SK-N-SH treated with all-trans-retinoic acid at 6 μM for 48 hours (cell line): ENCODE results near the gene RSPH9.
A peak's percentile ranks its signal among the peaks of the same experiment; 100 is the strongest.

Source experiments
- ATAC-seq: fragments of 200-7000 bp; cut with Tn5 transposase; 3 replicates; pipeline ENCODE4 v1.9.1; 2020; ENCODE audit warnings: mild to moderate bottlenecking, moderate library complexity
- ARNTL ChIP-seq: fragments of 450-650 bp; formaldehyde crosslinking; IDR thresholded peaks from 2 replicates; pipeline ENCODE4 v1.5.0; 2020; ENCODE audit warnings: low read depth, mild to moderate bottlenecking, moderate library complexity, borderline replicate concordance
- BACH2 ChIP-seq: fragments of 250-450 bp; sonication (Bioruptor Pico); IDR thresholded peaks from 2 replicates; pipeline ENCODE4 v1.9.0; 2021; ENCODE audit warnings: mild to moderate bottlenecking, borderline replicate concordance
- CSDC2 ChIP-seq: fragments of 250-450 bp; sonication (Bioruptor Pico); IDR thresholded peaks from 2 replicates; pipeline ENCODE4 v1.5.0; 2020; ENCODE audit warnings: mild to moderate bottlenecking, moderate library complexity
- CSRNP3 ChIP-seq: fragments of 250-450 bp; sonication (Bioruptor Pico); IDR thresholded peaks from 2 replicates; pipeline ENCODE4 v1.5.1; 2021; ENCODE audit warnings: mild to moderate bottlenecking, moderate library complexity
- ESRRG ChIP-seq: fragments of 250-450 bp; sonication (Bioruptor Pico); IDR thresholded peaks from 2 replicates; pipeline ENCODE4 v1.6.1; 2021; ENCODE audit warnings: mild to moderate bottlenecking
- GLIS3 ChIP-seq: fragments of 250-450 bp; sonication (Bioruptor Pico); IDR thresholded peaks from 2 replicates; pipeline ENCODE4 v1.5.0; 2020; ENCODE audit warnings: mild to moderate bottlenecking, moderate library complexity
- ISL1 ChIP-seq: fragments of 250-450 bp; sonication (Bioruptor Pico); IDR thresholded peaks from 2 replicates; pipeline ENCODE4 v2.1.2; 2022; ENCODE audit warnings: mild to moderate bottlenecking, moderate library complexity
- OSR1 ChIP-seq: fragments of 250-450 bp; sonication (Bioruptor Pico); IDR thresholded peaks from 2 replicates; pipeline ENCODE4 v1.8.0; 2022; ENCODE audit warnings: moderate library complexity, mild to moderate bottlenecking, inconsistent platforms
- POU6F1 ChIP-seq: fragments of 250-450 bp; sonication (Bioruptor Pico); IDR thresholded peaks from 2 replicates; pipeline ENCODE4 v1.8.0; 2021; ENCODE audit warnings: low read depth, mild to moderate bottlenecking, moderate library complexity, borderline replicate concordance
- PPARA ChIP-seq: fragments of 250-450 bp; sonication (Bioruptor Pico); IDR thresholded peaks from 2 replicates; pipeline ENCODE4 v1.5.0; 2020; ENCODE audit warnings: mild to moderate bottlenecking, borderline replicate concordance
- RARB ChIP-seq: fragments of 250-450 bp; sonication (Bioruptor Pico); IDR thresholded peaks from 2 replicates; pipeline ENCODE4 v1.8.0; 2021; ENCODE audit warnings: mild to moderate bottlenecking, moderate library complexity
- SNAI2 ChIP-seq: fragments of 250-450 bp; sonication (Bioruptor Pico); IDR thresholded peaks from 2 replicates; pipeline ENCODE4 v1.5.0; 2020; ENCODE audit warnings: mild to moderate bottlenecking, moderate library complexity
- TCF4 ChIP-seq: fragments of 250-450 bp; sonication (Bioruptor Pico); IDR thresholded peaks from 2 replicates; pipeline ENCODE4 v1.8.0; 2021; ENCODE audit warnings: mild to moderate bottlenecking, moderate library complexity, borderline replicate concordance
- TOX ChIP-seq: fragments of 250-450 bp; sonication (Bioruptor Pico); IDR thresholded peaks from 2 replicates; pipeline ENCODE4 v1.8.0; 2021; ENCODE audit warnings: mild to moderate bottlenecking, moderate library complexity, borderline replicate concordance
- TSHZ2 ChIP-seq: fragments of 250-450 bp; sonication (Bioruptor Pico); IDR thresholded peaks from 2 replicates; pipeline ENCODE4 v1.5.0; 2020; ENCODE audit warnings: mild to moderate bottlenecking, moderate library complexity
- ZC3H10 ChIP-seq: fragments of 250-450 bp; sonication (Bioruptor Pico); IDR thresholded peaks from 2 replicates; pipeline ENCODE4 v1.5.1; 2021; ENCODE audit warnings: mild to moderate bottlenecking, moderate library complexity
- ZFP3 ChIP-seq: fragments of 250-450 bp; sonication (Bioruptor Pico); IDR thresholded peaks from 2 replicates; pipeline ENCODE4 v1.5.0; 2020; ENCODE audit warnings: mild to moderate bottlenecking, moderate library complexity
- ZFP30 ChIP-seq: fragments of 450-650 bp; formaldehyde crosslinking; IDR thresholded peaks from 2 replicates; pipeline ENCODE4 v1.5.0; 2022; ENCODE audit warnings: mild to moderate bottlenecking, moderate library complexity
- ZNF565 ChIP-seq: fragments of 450-650 bp; formaldehyde crosslinking; conservative IDR thresholded peaks from 2 replicates; pipeline ENCODE4 v1.5.0; 2020; ENCODE audit warnings: low read depth, mild to moderate bottlenecking, moderate library complexity
- ZNF70 ChIP-seq: fragments of 450-650 bp; formaldehyde crosslinking; IDR thresholded peaks from 2 replicates; pipeline ENCODE4 v1.5.0; 2020; ENCODE audit warnings: mild to moderate bottlenecking, moderate library complexity
- ZNF8 ChIP-seq: fragments of 450-650 bp; formaldehyde crosslinking; IDR thresholded peaks from 2 replicates; pipeline ENCODE4 v1.5.0; 2020; ENCODE audit warnings: mild to moderate bottlenecking, moderate library complexity

The RSPH9 gene

GRCh38 chr6:43687437-43688347, 42.9 kb downstream of the RSPH9 start, which contains the start of gene MRPS18A:
Gene MRPS18A, minus strand, starts transcription at chr6:43687791. Its CDS starts 12 bp downstream, at chr6:43687779.
- TF ChIP-seq RARB (CRISPR knock-in tag): no peak
- TF ChIP-seq PPARA (CRISPR knock-in tag): no peak
- no peak for TF ChIP-seq ISL1 (CRISPR knock-in tag)
- no peak for TF ChIP-seq ZFP3
- no peak for TF ChIP-seq ARNTL (CRISPR knock-in tag)
- no peak for TF ChIP-seq TOX (CRISPR knock-in tag)
- no peak for TF ChIP-seq ZNF8 (CRISPR knock-in tag)
- TF ChIP-seq SNAI2 (CRISPR knock-in tag): no peak
- TF ChIP-seq TSHZ2 (CRISPR knock-in tag): no peak
- TF ChIP-seq ESRRG (CRISPR knock-in tag): no peak
- no peak for TF ChIP-seq ZFP30 (CRISPR knock-in tag)
- no peak for TF ChIP-seq BACH2 (CRISPR knock-in tag)
- no peak for TF ChIP-seq ZNF70 (CRISPR knock-in tag)
- TF ChIP-seq TCF4 (CRISPR knock-in tag): no peak
- TF ChIP-seq POU6F1 (CRISPR knock-in tag): no peak
- no peak for TF ChIP-seq GLIS3 (CRISPR knock-in tag)
- no peak for TF ChIP-seq CSDC2 (CRISPR knock-in tag)
- TF ChIP-seq, all 23 proteins: peak for 0
- peak; percentile 100 for ATAC-seq

- TF ChIP-seq ZNF565 (CRISPR knock-in tag) (no peak), ZFP3 (no peak), POU6F1 (CRISPR knock-in tag) (no peak), OSR1 (CRISPR knock-in tag) (no peak), ISL1 (CRISPR knock-in tag) (no peak), ZNF8 (CRISPR knock-in tag) (no peak), SNAI2 (CRISPR knock-in tag) (no peak), BACH2 (CRISPR knock-in tag) (no peak), CSRNP3 (no peak), ZC3H10 (CRISPR knock-in tag) (no peak), GLIS3 (CRISPR knock-in tag) (no peak), PPARA (CRISPR knock-in tag) (no peak)
- TF ChIP-seq, all 23 proteins: peak for 0
Measured at GRCh38 chr6:43689421-43689820, 44.6 kb downstream of the RSPH9 start.

More at GRCh38 chr6:43689421-43689820, 44.6 kb downstream of the RSPH9 start:
- ATAC-seq: no peak
